Astrocyte (in vitro differentiated cells and primary cell): ENCODE data around the gene DPF3. TPM values are rescaled to one million over a fixed set of nuclear protein-coding genes. Genes with fewer than 3 reads are reported as not detected.

Experiments used
- DNase-seq: peaks from one replicate; pipeline ENCODE4 v3.0.0-alpha.2; 2010; ENCODE audit warnings: low read depth
- FAIRE-seq: peaks from 2 replicates; lab custom pipeline; 2011; peaks lifted over from hg19 to GRCh38; lab: Jason Lieb, UNC
- H2AFZ ChIP-seq: 2 replicates; pipeline ENCODE4 v1.6.0; 2012; ENCODE audit warnings: low read depth, low read length, inconsistent platforms
- H3K27ac ChIP-seq: 2 replicates; pipeline ENCODE4 v1.5.1; 2011; ENCODE audit warnings: low read depth, low read length, inconsistent platforms
- H3K27me3 ChIP-seq: 2 replicates; pipeline ENCODE4 v1.6.0; 2011; ENCODE audit warnings: low read length, inconsistent platforms; ENCODE audit not compliant: insufficient read depth
- H3K36me3 ChIP-seq: 2 replicates; pipeline ENCODE4 v1.5.1; 2011; ENCODE audit warnings: low read length, inconsistent platforms; ENCODE audit not compliant: insufficient read depth
- H3K4me1 ChIP-seq: 2 replicates; pipeline ENCODE4 v1.5.1; 2011; ENCODE audit warnings: low read length, inconsistent platforms; ENCODE audit not compliant: insufficient read depth
- H3K4me2 ChIP-seq: 2 replicates; pipeline ENCODE4 v1.6.0; 2012; ENCODE audit warnings: low read length, inconsistent platforms
- H3K4me3 ChIP-seq: 2 replicates; pipeline ENCODE4 v1.5.1; 2011; ENCODE audit warnings: low read depth, mild to moderate bottlenecking, low read length, inconsistent platforms; ENCODE audit not compliant: insufficient read depth
- H3K79me2 ChIP-seq: 2 replicates; pipeline ENCODE4 v1.6.0; 2012; ENCODE audit warnings: mild to moderate bottlenecking, low read length, inconsistent platforms; ENCODE audit not compliant: insufficient read depth
- H3K9ac ChIP-seq: 2 replicates; pipeline ENCODE4 v1.6.0; 2012; ENCODE audit warnings: mild to moderate bottlenecking, low read length, inconsistent platforms
- H3K9me3 ChIP-seq: 2 replicates; pipeline ENCODE4 v1.5.1; 2012; ENCODE audit warnings: low read depth, mild to moderate bottlenecking, low read length, inconsistent platforms; ENCODE audit not compliant: insufficient read depth
- H4K20me1 ChIP-seq: 2 replicates; pipeline ENCODE4 v1.6.0; 2012; ENCODE audit warnings: low read length, inconsistent platforms; ENCODE audit not compliant: insufficient read depth
- H3K27ac Mint-ChIP-seq: one replicate; pipeline ENCODE4 v1.8.0; 2021; ENCODE audit warnings: mild to moderate bottlenecking, mixed read lengths; ENCODE audit not compliant: unreplicated experiment
- H3K27me3 Mint-ChIP-seq: one replicate; pipeline ENCODE4 v1.8.0; 2021; ENCODE audit warnings: low read depth, mixed read lengths; ENCODE audit not compliant: unreplicated experiment
- H3K36me3 Mint-ChIP-seq: one replicate; pipeline ENCODE4 v1.8.0; 2021; ENCODE audit warnings: low read depth, mixed read lengths; ENCODE audit not compliant: unreplicated experiment
- H3K4me1 Mint-ChIP-seq: one replicate; pipeline ENCODE4 v1.8.0; 2021; ENCODE audit warnings: low read depth, mixed read lengths; ENCODE audit not compliant: unreplicated experiment
- H3K4me3 Mint-ChIP-seq: one replicate; pipeline ENCODE4 v1.8.0; 2021; ENCODE audit warnings: mild to moderate bottlenecking, moderate library complexity, mixed read lengths; ENCODE audit not compliant: unreplicated experiment
- H3K9me3 Mint-ChIP-seq: one replicate; pipeline ENCODE4 v1.8.0; 2021; ENCODE audit warnings: mild to moderate bottlenecking, mixed read lengths; ENCODE audit not compliant: unreplicated experiment
- CTCF ChIP-seq: IDR thresholded peaks from 2 replicates; pipeline ENCODE4 v1.5.1; 2011; ENCODE audit warnings: low read depth, mild to moderate bottlenecking, inconsistent platforms, low read length, moderate library complexity; ENCODE audit not compliant: insufficient read depth
- EZH2 ChIP-seq: IDR thresholded peaks from 2 replicates; pipeline ENCODE4 v1.6.1; 2012; ENCODE audit warnings: mild to moderate bottlenecking, low read length, inconsistent platforms; ENCODE audit not compliant: insufficient read depth
- total RNA-seq: library from RNA; stranded (reverse); gene quantifications from 2 replicates; pipeline ENCODE4 v1.2.1, GENCODE V29; 2021

Gene DPF3
- total RNA-seq, 1 donor from 2014 or later = 2.4 TPM

DNA sequence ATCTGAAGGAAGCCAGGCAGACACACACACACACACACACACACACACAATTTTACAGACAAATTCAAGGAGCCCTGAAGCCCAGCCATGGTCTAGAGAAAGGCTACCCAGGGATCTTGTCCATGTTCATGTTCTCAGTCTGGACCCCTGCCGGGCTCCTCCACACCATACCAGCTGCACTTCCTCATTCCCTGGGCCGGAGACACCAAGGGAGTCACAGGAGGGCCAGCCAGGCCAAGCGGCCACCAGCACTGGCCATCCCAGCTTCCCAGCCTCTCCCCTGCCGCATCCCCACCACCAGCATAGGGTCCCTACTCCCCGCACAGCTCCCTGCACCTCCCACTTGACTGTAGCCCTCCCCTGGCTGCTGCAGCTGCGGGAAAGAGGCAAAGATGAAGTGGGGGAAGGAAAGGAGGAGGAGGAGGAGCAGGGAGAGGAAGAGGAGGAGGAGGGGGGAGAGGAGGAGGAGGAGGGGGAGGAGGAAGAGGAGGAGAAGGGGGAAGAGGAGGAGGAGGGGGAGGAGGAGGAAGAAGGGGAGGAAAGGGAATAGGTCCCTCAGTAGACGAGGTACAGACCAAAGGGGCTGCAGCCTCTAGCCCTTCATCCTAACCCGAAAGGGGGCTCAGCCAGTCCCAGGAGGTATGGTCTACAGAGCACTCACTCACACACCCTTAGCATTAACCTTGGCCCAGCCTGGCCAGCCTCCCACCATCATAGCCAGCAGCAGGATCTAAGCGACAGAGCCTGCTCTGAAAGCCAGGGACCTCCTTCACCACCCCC is 293.2 kb downstream of the DPF3 start:
- no peak for FAIRE-seq

GRCh38 chr14:72599579-72600470 is 294.1 kb downstream of the DPF3 start:
- Histone ChIP-seq H3K27ac (no peak overlapping the region), H3K4me2 (no peak overlapping the region), H3K36me3 (no peaks in the 10 kb centered on the region), H3K27me3 (no peaks in the 10 kb centered on the region), H3K79me2 (no peaks in the 10 kb centered on the region), H3K4me3 (no peak overlapping the region), H4K20me1 (no peaks in the 10 kb centered on the region), H3K9ac (no peak overlapping the region), H3K9me3 (no peaks in the 10 kb centered on the region), H2AFZ (peak overlapping the region; percentile 39), H3K4me1 (peaks cover 6% of the 10 kb centered on the region)
- DNase-seq (no peak), FAIRE-seq (no peak)
- Mint-ChIP-seq H3K36me3 (no peaks in the 10 kb centered on the region), H3K27me3 (peaks cover 11% of the 10 kb centered on the region), H3K4me3 (no peak overlapping the region), H3K4me1 (peaks cover 17% of the 10 kb centered on the region), H3K9me3 (peaks cover 2% of the 10 kb centered on the region), H3K27ac (no peak overlapping the region)
- TF ChIP-seq CTCF (no peak), EZH2 (no peak)

More for the DNA sequence above, 293.2 kb downstream of the DPF3 start:
- no peak for DNase-seq
- H3K36me3 ChIP-seq = no peaks in the 10 kb centered on the region
- H4K20me1 ChIP-seq = no peaks in the 10 kb centered on the region
- H3K27ac ChIP-seq = no peak overlapping the region
- no peaks in the 10 kb centered on the region for H3K9me3 ChIP-seq
- no peak overlapping the region for H3K4me3 ChIP-seq
- Mint-ChIP-seq H3K27me3 (peaks cover 11% of the 10 kb centered on the region), H3K4me3 (no peak overlapping the region), H3K27ac (no peak overlapping the region), H3K9me3 (no peaks in the 10 kb centered on the region), H3K4me1 (peaks cover 17% of the 10 kb centered on the region), H3K36me3 (no peaks in the 10 kb centered on the region)
- H3K79me2 ChIP-seq = no peaks in the 10 kb centered on the region
- H3K9ac ChIP-seq = no peak overlapping the region
- peaks cover 6% of the 10 kb centered on the region for H3K4me1 ChIP-seq
- no peak overlapping the region for H3K4me2 ChIP-seq
- H2AFZ ChIP-seq = peak overlapping the region; percentile 39
- no peak for TF ChIP-seq CTCF
- TF ChIP-seq EZH2 = no peak
- H3K27me3 ChIP-seq = no peaks in the 10 kb centered on the region
